GM19467 (cell line): ENCODE results near the gene TRIL.

ENCODE experiments used
- ATAC-seq: cut with Tn5 transposase; IDR thresholded peaks from one replicate; pipeline ENCODE4 v1.9.1; 2021; ENCODE audit warnings: mild to moderate bottlenecking, moderate library complexity; ENCODE audit not compliant: unreplicated experiment

Gene TRIL, protein sequence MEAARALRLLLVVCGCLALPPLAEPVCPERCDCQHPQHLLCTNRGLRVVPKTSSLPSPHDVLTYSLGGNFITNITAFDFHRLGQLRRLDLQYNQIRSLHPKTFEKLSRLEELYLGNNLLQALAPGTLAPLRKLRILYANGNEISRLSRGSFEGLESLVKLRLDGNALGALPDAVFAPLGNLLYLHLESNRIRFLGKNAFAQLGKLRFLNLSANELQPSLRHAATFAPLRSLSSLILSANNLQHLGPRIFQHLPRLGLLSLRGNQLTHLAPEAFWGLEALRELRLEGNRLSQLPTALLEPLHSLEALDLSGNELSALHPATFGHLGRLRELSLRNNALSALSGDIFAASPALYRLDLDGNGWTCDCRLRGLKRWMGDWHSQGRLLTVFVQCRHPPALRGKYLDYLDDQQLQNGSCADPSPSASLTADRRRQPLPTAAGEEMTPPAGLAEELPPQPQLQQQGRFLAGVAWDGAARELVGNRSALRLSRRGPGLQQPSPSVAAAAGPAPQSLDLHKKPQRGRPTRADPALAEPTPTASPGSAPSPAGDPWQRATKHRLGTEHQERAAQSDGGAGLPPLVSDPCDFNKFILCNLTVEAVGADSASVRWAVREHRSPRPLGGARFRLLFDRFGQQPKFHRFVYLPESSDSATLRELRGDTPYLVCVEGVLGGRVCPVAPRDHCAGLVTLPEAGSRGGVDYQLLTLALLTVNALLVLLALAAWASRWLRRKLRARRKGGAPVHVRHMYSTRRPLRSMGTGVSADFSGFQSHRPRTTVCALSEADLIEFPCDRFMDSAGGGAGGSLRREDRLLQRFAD

GRCh38 chr7:28958235-28958979 lies at the start of gene TRIL:
TRIL (minus strand) TSS chr7:28958330; CDS start chr7:28958046, 284 bp downstream.
- no peak for ATAC-seq

DNA sequence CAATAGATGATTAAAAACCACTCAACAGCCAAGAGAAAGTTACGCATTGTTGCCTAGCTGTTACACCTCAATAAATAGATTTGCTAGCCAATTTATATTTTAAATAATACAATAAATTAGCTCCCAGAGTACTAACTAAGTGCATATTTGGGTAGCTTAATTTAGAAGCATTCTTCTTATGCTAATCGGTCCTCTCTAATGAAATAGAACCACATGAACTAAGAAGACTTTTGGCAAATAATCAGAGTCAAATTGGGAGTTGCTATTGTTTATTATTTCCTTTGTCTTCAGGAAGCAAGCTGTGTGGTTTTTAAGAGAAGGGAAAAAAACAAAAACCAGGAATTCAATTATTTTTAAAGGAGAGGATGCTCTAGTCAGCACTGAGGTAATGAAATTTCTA lies 49.0 kb upstream of the TRIL start:
- ATAC-seq: no peak

- no peak for ATAC-seq
Measured at GRCh38 chr7:29005829-29006228, 47.7 kb upstream of the TRIL start.

GRCh38 chr7:29005406-29005805 lies 47.3 kb upstream of the TRIL start:
- no peak for ATAC-seq

GRCh38 chr7:29003703-29004102 lies 45.6 kb upstream of the TRIL start:
- ATAC-seq: no peak

DNA sequence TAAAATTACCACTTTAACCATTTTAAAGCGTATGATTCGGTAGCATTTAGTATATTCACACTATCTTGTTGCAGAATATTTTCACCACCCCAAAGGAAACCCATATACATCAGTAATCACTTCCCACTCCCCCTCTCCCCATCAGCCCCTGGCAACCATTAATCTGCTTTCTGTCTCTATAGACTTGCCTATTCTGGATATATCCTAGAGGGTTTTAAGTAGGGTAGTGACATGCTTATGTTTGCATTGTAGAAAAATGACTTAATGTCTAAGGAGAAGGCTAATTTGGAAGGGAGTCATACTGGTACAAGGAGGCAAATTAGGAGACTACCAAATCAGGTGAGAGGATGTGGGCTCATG lies 42.6 kb upstream of the TRIL start:
- ATAC-seq: no peak

DNA sequence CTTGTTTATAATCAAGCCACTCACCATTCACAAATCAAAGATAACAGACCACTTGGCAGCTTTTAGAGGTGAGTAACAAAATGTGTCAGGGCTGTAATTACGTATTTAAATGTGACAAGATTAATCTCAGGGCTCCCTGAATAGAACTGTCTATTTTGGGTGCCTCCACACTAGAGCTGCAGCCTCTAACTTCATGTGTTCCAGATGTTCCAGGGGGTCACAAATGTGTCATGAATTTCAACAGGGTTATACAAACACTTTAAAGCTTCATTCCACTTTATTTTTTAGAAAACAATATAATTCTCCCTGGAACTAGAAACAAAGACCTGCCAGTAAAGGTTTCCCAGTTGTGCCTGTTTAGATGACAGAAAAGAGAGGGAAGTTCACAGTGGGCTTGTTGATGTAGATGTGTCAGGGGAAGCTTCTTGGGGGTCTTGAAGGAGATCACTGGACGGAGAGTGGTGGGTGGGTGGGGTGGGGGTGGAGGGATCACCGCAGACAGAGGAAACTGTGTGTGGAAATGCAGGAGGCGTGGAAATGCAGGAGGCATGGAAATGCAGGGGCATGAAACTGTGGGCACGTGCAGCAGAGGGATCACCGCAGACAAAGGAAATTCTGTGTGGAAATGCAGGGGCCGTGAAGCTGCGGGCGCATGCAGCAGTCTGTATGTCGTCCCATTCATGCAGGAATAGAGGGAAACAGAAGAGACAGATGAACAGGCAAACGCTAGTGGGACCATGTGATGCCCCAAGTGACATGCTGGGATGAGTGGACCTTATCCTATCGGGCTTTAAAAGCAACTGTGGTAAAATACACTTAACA lies 42.0 kb upstream of the TRIL start:
- ATAC-seq: no peak

DNA sequence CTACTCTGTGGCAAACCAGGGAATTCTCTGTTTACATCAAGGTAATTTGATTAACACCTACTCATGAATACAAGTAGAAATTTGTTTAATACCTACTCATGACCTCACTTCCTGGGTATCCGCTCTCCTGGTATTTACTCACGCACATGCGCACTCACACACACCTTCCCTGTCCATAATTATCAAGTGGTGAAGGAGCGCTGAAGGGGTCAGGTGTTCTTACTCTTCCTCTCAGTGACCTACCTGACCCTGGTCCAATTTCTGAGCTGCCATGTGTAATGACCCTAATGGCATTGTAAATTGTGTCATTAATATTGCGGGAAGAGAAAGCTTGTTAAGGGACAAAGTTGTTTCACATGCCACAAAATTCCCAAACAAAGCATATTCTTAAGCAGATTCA lies 41.3 kb upstream of the TRIL start:
- no peak for ATAC-seq

DNA sequence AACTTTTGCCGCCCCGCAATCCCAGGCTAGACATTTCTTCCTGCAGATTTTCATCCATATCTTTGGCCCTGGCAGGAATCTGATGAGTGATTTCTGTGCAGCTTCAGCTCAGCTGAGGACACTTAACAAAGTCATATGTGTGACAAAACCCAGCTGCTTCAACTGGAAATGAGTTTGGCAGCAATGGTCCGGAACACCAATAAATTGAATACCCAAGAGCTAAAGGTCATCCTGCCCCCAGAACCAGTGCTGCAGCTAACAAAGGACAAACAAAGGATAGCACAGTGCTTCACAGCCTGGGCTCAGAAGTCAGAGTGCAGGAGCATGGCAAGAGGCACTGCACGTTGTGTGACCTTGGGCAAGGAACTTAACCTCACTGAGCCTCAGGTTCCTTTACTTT lies 40.0 kb upstream of the TRIL start:
- ATAC-seq: no peak

DNA sequence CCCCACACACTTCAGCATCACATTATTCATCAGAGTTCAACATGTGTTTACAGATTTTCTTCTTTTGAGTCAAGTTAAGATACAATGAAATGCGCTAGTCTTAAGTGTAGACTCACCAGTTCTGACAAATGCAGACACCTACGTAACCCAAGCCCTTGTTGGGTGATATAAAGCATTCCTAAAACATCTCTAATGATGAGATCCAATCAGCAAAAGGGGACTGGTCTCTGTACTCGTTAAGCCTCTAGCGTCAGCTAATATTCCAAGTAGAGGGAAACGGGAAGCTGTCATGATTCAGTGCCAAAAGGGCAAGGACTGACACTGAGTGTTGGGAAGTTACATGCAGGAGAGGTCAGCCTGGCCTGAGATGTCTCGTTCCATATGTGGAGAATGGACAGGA lies 38.7 kb upstream of the TRIL start:
- ATAC-seq: no peak

DNA sequence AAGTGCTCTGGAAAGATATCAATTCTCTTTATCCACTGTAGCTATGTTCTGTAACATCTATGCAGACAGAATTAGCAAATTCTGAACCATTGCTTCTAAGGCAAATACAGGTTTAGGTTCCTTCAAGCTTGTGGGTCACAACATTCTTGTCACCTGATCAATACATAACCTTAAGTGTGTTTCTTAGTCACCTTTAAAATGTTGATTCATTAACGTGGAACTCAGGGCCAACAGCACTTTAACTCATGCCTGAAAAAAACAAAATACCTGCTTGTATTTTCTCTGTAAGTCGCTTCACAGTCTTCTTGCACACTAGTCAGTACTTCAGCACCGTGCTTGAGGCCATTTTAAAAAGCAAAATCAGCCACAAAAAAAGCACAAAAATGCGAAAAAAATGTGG lies 35.2 kb upstream of the TRIL start:
- ATAC-seq: no peak

GRCh38 chr7:28992798-28993197 lies 34.7 kb upstream of the TRIL start:
- ATAC-seq: no peak

- ATAC-seq: no peak
Measured at GRCh38 chr7:28990200-28990960, 32.2 kb upstream of the TRIL start.

DNA sequence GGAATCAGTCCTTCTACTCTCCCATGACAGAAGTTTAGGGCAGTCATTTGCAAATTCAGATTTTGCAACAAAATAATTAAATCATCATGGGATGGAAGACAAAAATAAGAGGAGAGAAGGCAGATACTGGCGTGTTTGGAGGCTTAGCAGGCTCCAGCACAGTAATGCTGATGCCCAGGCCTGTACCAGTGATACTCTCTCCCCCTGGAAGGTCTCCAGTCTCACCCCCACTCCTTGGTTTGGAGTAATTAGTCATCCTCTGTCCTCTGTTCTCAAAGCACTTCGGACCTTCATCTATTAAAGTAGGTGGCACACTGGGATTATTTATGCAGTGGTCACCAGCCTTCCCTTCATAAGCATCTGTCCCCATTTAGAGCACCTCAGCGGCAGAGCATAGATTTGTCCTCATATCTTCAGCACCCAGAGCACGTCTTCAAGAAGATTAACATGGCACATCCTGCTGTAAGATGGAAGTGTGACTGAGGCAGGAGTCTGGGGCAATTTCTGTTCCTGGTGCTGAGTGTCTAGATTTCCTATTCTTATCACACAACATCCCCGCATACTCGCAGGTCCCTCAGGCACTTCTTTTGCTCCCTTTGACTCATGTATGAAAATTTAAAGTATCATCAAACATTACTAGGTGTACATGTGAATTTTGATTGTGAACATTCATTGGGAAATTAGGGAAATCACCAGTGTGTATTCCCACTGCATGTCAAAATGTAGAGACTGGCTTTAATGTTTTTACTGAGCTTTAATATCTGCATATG lies 31.3 kb upstream of the TRIL start:
- ATAC-seq: no peak

GRCh38 chr7:28988810-28989209 lies 30.7 kb upstream of the TRIL start:
- ATAC-seq: no peak

DNA sequence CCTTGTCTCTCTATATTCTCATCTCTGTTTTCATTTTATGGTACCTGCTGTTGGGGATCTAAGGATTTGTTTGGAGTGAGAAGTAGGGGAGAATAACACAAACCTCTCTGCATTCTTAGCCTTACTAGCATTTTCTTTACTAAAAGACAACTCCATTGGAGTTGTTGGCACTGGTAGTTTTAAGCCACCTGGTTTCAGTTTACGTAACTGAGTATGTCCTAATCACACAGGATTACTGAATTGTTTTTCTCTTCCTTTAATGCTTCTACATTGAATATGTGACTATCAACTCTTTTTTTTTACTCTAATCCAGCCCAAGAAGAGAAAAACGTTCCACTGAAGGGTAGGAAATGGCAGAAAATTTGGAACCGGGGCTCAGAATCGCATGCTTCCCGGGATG lies 30.0 kb upstream of the TRIL start:
- ATAC-seq: no peak

- ATAC-seq: no peak
Measured at GRCh38 chr7:28986765-28987110, 28.6 kb upstream of the TRIL start.

DNA sequence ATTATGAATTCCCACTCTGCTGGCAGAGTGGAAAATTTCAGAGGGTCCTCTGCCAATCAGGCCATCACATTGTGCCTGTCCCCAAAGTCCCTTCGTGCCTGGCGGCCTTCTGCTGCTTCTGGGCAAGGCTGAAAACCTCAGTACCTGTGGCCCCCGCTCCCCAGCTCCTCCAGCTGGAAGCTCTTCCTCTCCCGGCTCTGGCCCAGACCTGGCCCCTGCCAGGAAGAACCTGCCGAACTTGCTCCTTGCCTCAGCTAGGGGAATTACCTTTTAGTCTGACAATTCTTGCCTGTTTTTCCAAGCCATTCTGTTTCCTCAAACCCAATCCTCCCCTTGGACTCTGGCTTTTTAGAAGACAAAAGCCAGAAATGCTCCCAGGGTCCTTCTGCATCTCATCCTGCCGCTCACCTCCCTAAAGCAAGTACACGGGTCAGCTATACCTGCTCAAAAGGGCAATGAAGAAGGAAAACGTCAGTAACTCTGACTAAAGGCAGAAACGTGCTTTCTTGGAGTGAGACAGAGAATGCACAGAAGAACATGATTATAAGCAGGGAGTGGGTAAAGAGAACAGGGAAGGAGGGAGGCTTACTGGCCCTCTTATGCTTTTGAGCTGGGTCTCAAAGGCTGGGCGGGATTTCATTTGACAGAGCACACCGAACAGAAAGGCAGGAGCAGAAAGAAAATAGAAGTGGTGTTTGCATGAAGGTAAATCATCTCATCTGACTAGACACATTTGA lies 28.1 kb upstream of the TRIL start:
- no peak for ATAC-seq

DNA sequence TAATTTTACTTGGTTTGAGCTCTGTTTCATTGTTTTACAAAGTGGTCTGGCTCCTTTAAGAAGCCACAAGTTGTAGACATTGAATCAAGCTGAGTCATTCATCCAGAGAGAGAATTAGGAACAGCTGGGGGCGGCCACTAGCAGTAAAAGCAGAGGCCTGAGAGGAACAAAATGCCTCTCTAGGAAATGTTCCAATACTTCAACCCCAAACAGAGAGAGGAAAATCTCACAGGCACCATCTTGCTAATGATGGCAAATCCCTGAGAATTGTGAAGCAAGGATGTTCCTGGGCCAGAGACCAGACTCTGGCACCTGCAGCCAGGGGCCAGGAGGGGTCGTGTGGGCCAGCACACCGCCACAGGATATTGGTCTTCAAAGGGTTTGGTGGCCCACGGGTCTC lies 26.5 kb upstream of the TRIL start:
- ATAC-seq: no peak
